HG03565 (cell line): ENCODE results near the gene DAPK3.
"Not testable (repeated sequence)": the region's sequence is repeated elsewhere in the genome, so short reads cannot be mapped to it uniquely, and the experiment has no call there.

Source experiments
- ATAC-seq: cut with Tn5 transposase; IDR thresholded peaks from one replicate; pipeline ENCODE4 v1.9.1; 2021; ENCODE audit warnings: mild to moderate bottlenecking, moderate library complexity; ENCODE audit not compliant: unreplicated experiment

Gene DAPK3

GRCh38 chr19:4005436-4005835, 34.5 kb upstream of the DAPK3 start:
- ATAC-seq = not testable (repeated sequence)

GRCh38 chr19:4000798-4001197, 29.9 kb upstream of the DAPK3 start:
- ATAC-seq = not testable (repeated sequence)

- not testable (repeated sequence) for ATAC-seq
Observed at GRCh38 chr19:3998667-3999412, 27.9 kb upstream of the DAPK3 start.

GRCh38 chr19:3995607-3996006, 24.7 kb upstream of the DAPK3 start:
- ATAC-seq = no peak

- no peak for ATAC-seq
Observed at GRCh38 chr19:3990815-3991117, 19.9 kb upstream of the DAPK3 start.

GRCh38 chr19:3987619-3988371, 16.9 kb upstream of the DAPK3 start:
- ATAC-seq = peak; percentile 37

GRCh38 chr19:3986260-3987041, 15.6 kb upstream of the DAPK3 start:
- ATAC-seq = no peak

GRCh38 chr19:3985643-3986259, 14.9 kb upstream of the DAPK3 start:
- ATAC-seq = no peak

GRCh38 chr19:3984908-3985642, 14.2 kb upstream of the DAPK3 start, which contains the start of gene EEF2:
Gene EEF2, minus strand, starts transcription at chr19:3985463. Its CDS starts 83 bp downstream, at chr19:3985380.
- ATAC-seq = peak; percentile 36

GRCh38 chr19:3984584-3984907, 13.6 kb upstream of the DAPK3 start:
- ATAC-seq = no peak

- ATAC-seq = no peak
Observed at GRCh38 chr19:3983936-3984583, 13.2 kb upstream of the DAPK3 start.

GRCh38 chr19:3983542-3983914, 12.6 kb upstream of the DAPK3 start:
- ATAC-seq = no peak

- ATAC-seq = no peak
Observed at GRCh38 chr19:3982701-3983541, 12.0 kb upstream of the DAPK3 start.

- ATAC-seq = no peak
Observed at GRCh38 chr19:3981736-3982681, 11.1 kb upstream of the DAPK3 start.

- ATAC-seq = no peak
Observed at GRCh38 chr19:3981373-3981735, 10.5 kb upstream of the DAPK3 start.

- no peak for ATAC-seq
Observed at GRCh38 chr19:3980353-3981251, 9.7 kb upstream of the DAPK3 start.

- no peak for ATAC-seq
Observed at GRCh38 chr19:3979674-3980352, 8.9 kb upstream of the DAPK3 start.
